ENCODE data around the gene HAT1.

The HAT1 gene

DNA sequence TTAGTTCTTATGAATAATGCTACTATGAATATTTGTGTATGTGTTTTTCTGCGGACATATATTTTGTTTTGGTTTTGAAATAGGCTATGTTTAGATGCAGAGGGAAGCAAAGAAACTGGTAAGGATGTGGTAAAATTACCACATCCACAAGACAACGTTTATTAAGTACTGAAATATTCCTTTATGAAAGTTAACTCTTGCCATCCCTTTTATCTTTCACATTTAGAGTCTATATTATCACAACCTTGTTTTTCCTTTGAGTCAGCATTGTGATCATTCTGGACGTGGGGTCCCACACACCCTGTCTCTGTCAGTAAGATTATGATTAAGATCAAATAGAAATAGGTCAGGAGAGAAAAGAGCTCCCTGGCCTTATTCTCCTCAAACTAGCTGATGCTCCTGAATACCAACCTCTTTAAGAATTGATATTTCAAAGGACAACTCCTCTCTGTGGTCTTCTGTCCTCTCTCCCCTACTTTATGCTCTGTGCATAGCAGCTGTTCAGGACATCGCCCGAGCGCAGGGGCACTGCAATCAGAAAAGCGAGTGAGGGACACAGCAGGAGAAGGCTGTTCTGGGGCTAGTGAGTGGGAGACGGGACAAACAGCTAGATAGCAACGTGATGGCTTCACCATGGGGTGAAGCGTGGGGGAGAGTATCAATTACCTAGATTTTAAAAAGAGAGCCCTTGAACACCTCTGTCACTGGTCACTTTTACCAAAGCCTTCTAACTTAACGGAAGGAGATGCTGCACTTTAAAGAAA lies 89.7 kb downstream of the HAT1 start:
- no peak for DNase-seq

GRCh38 chr2:172012677-172013391 lies 90.6 kb downstream of the HAT1 start:
- peak in 1 of 42 donors; percentile 6 for DNase-seq
- intact Hi-C loops (cut with DNase I): no loop called here

More for the DNA sequence above, 89.7 kb downstream of the HAT1 start:
- intact Hi-C loops (cut with DNase I): no loop called here

DNA sequence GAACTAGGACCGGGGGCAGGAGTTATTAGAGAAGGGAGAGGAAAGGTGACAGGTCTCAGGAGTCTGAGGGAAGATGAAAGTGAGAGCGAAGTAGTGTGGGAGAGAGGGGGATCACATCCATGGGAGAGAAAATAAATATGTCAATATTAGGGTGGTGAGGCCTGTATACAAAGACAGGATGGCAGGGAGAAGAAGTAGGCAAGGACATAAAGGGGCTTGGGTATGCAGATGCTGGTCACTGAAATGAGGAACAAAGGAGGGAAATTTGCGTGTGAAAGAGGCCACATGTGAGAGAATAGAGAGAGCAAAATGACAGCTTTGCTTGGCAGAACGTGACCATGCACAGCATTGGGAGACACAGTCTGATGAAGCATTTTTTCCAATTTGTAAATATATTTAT lies 91.1 kb downstream of the HAT1 start:
- intact Hi-C loops (cut with DNase I): no loop called here
- no peak for DNase-seq

GRCh38 chr2:172021074-172021931 lies 99.0 kb downstream of the HAT1 start:
- DNase-seq: no peak
- intact Hi-C loops (cut with DNase I): no loop called here

GRCh38 chr2:172021955-172022354 lies 99.7 kb downstream of the HAT1 start:
- no peak for DNase-seq
- intact Hi-C loops (cut with DNase I): no loop called here

DNA sequence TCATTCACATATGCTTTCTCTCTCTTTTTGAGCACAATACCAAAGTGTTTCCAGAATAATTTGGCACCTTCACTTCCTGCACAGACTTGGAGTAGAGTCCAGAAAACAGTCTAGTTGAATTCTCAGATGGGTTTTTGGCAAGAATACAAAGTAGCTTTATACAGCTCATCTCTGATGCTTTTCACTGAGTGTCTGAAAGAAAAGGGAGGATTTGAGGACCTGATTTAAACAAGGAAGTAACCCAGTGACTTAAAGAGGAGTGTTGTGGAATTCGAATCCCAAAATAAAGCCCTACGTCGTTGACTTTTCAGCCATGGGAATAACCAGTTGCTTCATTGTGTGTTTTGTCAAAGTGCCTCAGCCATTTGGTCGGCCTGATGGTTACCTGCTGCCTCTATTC lies 109.3 kb downstream of the HAT1 start:
- no peak for DNase-seq
- intact Hi-C loops (cut with DNase I): no loop called here
